HG02642 (cell line): ENCODE results near the gene EXOC2.
"Not testable (repeated sequence)": the region's sequence is repeated elsewhere in the genome, so short reads cannot be mapped to it uniquely, and the experiment has no call there.

ENCODE experiments used
- ATAC-seq: cut with Tn5 transposase; IDR thresholded peaks from one replicate; pipeline ENCODE4 v1.9.1; 2021; ENCODE audit warnings: mild to moderate bottlenecking; ENCODE audit not compliant: unreplicated experiment, poor library complexity

Gene EXOC2

GRCh38 chr6:710601-711571, 17.9 kb upstream of the EXOC2 start:
- ATAC-seq = peak; percentile 82

DNA sequence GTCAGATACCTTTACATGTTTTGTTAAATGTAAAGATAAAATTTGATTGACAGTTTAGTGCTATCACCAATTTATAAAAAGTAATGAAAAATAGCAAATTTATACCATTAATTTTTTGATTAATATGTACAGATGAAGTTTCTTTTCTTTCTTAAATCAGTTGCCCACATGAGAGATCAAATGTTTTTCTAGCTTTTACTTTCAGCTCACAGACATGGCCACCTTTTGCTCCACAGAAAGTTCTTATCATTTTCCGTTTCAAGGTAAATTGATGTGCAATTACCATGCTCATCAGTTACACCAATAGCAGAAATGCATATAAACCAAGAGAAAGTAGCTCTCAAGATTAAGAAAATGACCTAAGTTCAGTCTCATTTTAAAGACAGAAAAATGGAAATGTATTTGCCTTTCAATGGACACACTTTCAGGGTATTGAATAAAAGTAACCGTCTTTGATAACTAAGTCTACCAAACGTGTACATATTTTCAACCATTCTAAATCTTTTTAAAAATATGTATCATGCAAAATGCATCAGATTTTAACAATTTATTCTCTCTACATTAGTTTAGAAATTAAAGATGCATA, 16.6 kb upstream of the EXOC2 start:
- ATAC-seq = no peak

DNA sequence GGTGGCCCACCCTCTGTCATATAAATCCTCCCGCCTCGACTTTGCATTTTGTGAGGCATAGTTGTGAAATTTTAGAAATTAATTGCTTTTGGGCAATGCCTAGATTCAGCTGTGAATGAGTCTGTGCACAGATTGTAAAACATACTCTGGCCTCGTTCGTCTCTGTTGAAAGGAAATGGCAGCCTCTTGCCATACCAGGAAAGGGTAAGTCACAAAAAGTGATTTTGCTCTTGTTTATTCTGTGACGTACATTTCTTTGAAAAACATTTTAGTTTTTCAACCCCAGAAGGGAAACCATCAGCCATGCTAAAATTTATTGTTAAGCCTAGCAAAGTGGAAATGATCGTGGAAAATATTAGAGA, 15.3 kb upstream of the EXOC2 start:
- ATAC-seq = no peak

DNA sequence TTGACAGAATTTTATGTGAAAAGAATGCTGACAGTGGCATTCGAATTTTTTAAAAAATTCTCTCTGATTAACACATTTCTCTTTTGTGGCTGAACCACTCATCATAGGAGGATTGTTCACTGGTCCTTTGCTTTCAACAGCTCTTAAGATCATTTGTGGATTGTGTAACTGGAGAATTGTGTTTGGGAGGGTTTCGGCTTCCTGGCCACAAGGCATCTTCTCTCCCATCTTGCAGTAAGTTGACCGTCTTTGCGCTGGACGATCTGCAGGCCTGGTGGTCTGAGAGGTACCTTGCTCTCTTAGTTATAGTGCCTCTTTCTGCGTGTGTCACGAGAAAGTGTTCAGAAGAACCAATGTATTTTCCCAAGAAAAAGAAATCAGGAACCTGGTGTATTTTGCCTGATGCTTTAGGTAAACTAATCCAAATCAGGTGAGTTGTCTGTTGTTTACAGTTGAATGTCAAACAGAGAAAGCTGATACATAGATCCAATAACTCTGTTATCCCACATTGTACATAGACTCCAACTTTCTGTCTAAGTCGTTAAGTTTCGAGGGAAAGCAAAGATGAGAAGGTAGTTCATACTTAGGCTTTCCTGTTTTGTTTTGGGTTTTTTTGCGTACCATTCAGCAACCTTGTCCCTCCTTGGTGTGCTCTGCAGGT, 14.8 kb upstream of the EXOC2 start:
- ATAC-seq = no peak

DNA sequence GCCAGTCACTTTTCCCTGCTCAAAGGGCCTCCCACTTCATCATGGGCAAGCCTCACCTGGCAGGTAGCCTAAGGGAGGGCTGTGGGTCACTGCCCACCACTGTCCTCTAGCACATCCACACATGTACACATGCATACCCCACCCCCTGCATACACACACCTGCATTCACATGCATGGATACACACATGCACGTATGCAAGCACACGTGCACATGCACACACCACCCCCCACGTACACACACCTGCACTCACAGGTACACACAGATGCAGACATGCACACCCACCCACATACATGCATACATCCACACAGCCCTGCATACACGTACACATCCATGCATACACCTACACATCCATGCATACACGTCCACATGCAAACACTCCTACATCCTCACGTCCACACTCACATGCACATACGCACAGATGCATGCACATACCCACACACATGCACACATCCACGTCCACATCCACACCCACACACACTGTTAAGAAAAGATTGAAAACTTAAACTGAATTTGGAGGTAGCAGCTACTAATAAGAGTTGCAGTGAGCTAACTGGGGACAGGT, 14.0 kb upstream of the EXOC2 start:
- no peak for ATAC-seq

DNA sequence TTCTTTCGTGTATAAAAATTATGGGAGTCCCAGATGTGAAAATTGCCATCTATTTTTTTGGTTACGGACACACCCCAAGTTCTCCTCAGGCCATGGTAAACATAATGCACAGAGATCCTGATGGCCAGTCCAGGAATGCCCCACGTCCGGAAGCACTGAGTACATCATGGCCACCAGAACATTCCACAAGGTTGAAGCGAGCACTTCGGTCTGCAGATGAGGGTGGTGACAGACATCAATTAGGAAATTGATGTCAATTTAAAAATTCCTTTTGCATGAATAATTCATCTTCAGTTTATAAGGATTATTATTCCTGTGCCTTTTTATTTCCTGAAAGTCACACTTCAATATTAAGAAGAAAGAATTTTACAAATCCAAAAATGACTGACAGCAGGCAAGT, 13.2 kb upstream of the EXOC2 start:
- no peak for ATAC-seq

DNA sequence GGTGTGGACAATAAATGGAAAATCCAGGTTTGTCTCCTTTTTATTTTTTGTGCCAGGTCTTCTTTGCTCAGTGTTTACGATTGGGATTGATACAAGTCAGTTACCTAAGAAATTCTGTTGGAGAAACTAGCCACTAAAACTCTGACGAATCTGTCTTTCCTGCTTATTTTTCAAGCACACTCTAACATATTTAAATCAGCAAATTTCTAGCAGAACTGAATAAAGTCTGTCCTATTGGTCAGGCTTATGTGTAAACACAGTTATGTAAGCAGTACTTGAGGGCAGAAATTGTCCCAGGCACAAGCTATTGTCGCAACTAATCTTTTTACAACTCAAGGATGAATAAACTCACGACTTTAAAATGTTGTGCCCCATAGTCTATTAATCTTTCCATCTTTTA, 12.1 kb upstream of the EXOC2 start:
- no peak for ATAC-seq

- ATAC-seq = no peak
These were observed 11.1 kb upstream of the EXOC2 start for GRCh38 chr6:704046-704445.

DNA sequence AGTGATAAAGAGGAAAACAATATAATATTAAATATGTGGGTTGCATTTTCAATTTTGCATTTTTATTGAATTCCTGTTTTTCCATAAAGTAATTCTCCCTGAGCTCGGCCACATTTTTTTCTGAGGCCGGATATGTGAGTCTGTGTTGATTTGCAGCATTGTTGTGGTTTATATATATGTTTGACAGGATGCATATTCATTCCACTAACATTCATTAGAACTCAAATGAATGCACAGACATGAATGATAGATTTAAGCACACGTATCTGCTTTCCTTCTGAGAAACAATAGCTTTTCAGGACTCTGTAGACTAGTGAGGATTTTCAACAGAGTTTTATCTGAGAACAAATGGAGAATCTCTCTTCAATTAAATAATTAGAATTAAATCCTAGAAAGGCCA, 10.6 kb upstream of the EXOC2 start:
- ATAC-seq = no peak

GRCh38 chr6:701700-702479, 9.0 kb upstream of the EXOC2 start:
- ATAC-seq = no peak

GRCh38 chr6:701215-701614, 8.3 kb upstream of the EXOC2 start:
- ATAC-seq = no peak

DNA sequence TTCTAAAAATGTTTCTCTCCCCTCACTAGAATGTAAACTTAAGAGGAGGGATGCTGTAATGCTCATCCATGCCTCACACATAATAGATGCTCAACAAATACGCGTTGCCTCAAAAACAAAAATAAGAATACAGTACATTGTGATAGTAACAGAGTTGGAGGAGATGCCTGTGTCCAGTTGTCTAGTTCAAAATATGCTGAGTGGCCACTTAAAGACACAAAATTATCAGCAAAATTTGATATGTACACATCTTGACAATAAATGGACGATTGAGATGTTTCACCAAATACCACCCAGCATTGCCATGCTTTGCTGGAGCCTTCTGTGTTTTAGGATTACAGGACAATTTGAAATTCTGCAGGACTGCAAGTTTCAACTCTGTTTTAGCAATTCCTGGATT, 7.6 kb upstream of the EXOC2 start:
- no peak for ATAC-seq

- ATAC-seq = no peak
These were observed 6.4 kb upstream of the EXOC2 start for GRCh38 chr6:699319-699718.

DNA sequence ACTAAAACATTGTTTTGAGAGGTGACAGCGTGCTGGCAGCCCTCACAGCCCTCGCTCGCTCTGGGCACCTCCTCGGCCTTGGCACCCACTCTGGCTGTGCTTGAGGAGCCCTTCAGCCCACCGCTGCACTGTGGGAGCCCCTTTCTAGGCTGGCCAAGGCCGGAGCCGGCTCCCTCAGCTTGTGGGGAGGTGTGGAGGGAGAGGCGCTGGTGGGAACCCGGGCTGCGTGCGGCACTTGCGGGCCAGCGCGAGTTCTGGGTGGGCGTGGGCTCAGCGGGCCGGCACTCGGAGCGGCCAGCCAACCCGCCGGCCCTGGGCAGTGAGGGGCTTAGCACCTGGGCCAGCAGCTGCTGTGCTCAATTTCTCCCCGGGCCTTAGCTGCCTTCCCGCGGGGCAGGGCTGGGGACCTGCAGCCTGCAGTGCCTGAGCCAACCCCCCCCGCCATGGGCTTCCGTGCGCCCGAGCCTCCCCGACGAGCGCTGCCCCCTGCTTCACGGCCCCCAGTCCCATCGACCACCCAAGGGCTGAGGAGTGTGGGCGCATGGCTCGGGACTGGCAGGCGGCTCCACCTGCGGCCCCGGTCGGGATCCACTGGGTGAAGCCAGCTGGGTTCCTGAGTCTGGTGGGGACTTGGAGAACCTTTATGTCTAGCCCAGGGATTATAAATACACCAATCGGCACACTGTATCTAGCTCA, 1.6 kb upstream of the EXOC2 start:
- ATAC-seq = not testable (repeated sequence)

- no peak for ATAC-seq
These were observed 727 bp upstream of the EXOC2 start for GRCh38 chr6:693723-694009.

- ATAC-seq = peak; percentile 83
These were observed 535 bp downstream of the EXOC2 start for GRCh38 chr6:692356-692851.

GRCh38 chr6:689223-689622, 3.7 kb downstream of the EXOC2 start:
- ATAC-seq = no peak

DNA sequence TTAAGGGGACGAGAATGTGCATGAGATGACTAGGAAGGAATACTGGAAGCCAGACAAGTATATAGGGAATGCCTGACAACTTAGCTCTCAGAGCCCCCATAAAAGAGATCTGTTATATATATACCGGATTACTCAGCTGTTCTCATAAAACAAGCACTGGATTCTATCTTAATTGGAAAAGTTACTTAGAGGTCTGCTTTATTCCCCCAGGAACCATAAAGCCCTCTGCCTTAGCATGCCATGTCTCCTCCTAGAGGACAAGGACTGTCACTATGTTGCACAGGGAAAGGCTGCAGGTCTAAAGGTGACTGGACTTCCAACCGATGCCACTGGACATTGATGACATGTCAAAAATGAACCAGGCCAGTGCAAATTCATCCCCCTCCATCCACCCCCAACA, 6.4 kb downstream of the EXOC2 start:
- no peak for ATAC-seq

DNA sequence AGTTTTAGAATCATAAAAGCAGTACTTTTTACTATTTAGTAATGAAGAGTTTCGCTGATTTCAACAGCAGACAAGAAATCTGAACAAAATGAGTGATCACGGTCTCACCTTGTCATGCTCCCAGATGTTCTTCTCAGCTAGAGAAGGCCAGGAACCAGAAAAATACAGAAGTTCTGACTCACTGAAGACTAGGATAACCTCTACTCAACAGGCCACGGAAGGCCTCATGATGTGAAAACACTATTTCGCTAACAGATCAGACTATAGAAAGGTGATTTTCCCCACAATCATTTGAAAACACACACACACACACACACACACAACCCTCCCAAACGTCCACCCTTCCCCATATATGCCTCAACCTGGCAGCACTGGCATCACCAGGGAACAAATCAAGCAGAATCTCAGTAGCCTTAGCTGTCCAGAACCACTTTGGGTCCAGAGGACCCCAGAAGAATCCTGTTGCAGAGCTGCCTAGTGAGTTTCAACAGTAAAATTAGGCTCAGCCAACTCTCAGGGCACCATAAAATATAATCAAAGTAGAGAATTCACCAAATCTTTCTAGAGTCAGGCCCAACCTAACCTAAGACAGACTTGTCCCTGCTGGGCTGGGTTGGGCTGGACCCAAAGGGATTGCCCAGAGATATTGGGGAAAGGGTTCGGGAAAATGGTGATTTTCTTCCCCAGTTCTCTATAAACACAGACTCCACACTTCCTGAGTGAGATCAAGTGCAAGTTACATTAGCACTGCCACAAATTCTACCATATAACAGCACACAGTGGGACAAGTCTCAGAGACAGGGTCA, 7.9 kb downstream of the EXOC2 start:
- peak; percentile 77 for ATAC-seq
